GM23338 (cell line): Measurements from ENCODE around the gene HHIPL1. TPM values are rescaled to one million over a fixed set of nuclear protein-coding genes. Genes with fewer than 3 reads are reported as not detected.

ENCODE experiments used
- ATAC-seq: fragments of 200-7000 bp; cut with Tn5 transposase; 3 replicates; pipeline ENCODE4 v1.9.1; 2020
- DNase-seq: peaks from one replicate; pipeline ENCODE4 v3.0.0-alpha.2; 2015; ENCODE audit warnings: low spot score
- H2AFZ ChIP-seq: fragments of 200-600 bp; sonication (generic); 2 replicates; pipeline ENCODE4 v1.8.0; 2016; ENCODE audit warnings: antibody characterized with exemption, mild to moderate bottlenecking, moderate library complexity
- H3F3A ChIP-seq: fragments of 200-600 bp; sonication (generic); replicated peaks from 2 replicates; pipeline ENCODE4 v1.8.0; 2017; ENCODE audit warnings: antibody characterized with exemption, mixed run types, low read depth
- H3K27ac ChIP-seq: fragments of 200-600 bp; sonication (generic); 2 replicates; pipeline ENCODE4 v1.6.1; 2016; ENCODE audit warnings: low read depth
- H3K27me3 ChIP-seq: fragments of 200-600 bp; sonication (generic); 2 replicates; pipeline ENCODE4 v1.8.0; 2016; ENCODE audit warnings: mild to moderate bottlenecking, mixed run types, moderate library complexity; ENCODE audit not compliant: insufficient read depth
- H3K36me3 ChIP-seq: fragments of 200-600 bp; sonication (generic); 2 replicates; pipeline ENCODE4 v1.8.0; 2016; ENCODE audit warnings: mild to moderate bottlenecking; ENCODE audit not compliant: insufficient read depth
- H3K4me1 ChIP-seq: fragments of 200-600 bp; sonication (generic); 2 replicates; pipeline ENCODE4 v1.8.0; 2016; ENCODE audit warnings: mild to moderate bottlenecking, moderate library complexity; ENCODE audit not compliant: insufficient read depth
- H3K4me2 ChIP-seq: fragments of 200-600 bp; sonication (generic); 2 replicates; pipeline ENCODE4 v1.7.1; 2017; ENCODE audit warnings: mixed run types
- H3K4me3 ChIP-seq: fragments of 200-600 bp; sonication (generic); 2 replicates; pipeline ENCODE4 v1.6.1; 2016; ENCODE audit warnings: mixed run types
- H3K79me2 ChIP-seq: fragments of 200-600 bp; sonication (generic); replicated peaks from 2 replicates; pipeline ENCODE4 v1.8.0; 2017; ENCODE audit warnings: mild to moderate bottlenecking; ENCODE audit not compliant: insufficient read depth
- H3K9me2 ChIP-seq: fragments of 200-600 bp; sonication (generic); 2 replicates; pipeline ENCODE4 v1.8.0; 2017; ENCODE audit not compliant: insufficient read depth
- H4K20me1 ChIP-seq: fragments of 200-600 bp; sonication (generic); replicated peaks from 2 replicates; pipeline ENCODE4 v1.8.0; 2017; ENCODE audit warnings: mild to moderate bottlenecking; ENCODE audit not compliant: insufficient read depth
- H3K27ac Mint-ChIP-seq: 2 replicates; pipeline ENCODE4 v1.8.0; 2020; ENCODE audit warnings: inconsistent platforms, mild to moderate bottlenecking, moderate library complexity, mixed read lengths
- H3K27me3 Mint-ChIP-seq: 3 replicates; pipeline ENCODE4 v1.8.0; 2022; ENCODE audit warnings: low read depth, mild to moderate bottlenecking, moderate library complexity, mixed read lengths, inconsistent platforms; ENCODE audit not compliant: insufficient read depth, poor library complexity
- H3K36me3 Mint-ChIP-seq: 3 replicates; pipeline ENCODE4 v1.8.0; 2021; ENCODE audit warnings: low read depth, mild to moderate bottlenecking, inconsistent platforms, moderate library complexity, mixed read lengths
- H3K4me1 Mint-ChIP-seq: 3 replicates; pipeline ENCODE4 v1.8.0; 2020; ENCODE audit warnings: mild to moderate bottlenecking, inconsistent platforms, mixed read lengths
- H3K4me3 Mint-ChIP-seq: 3 replicates; pipeline ENCODE4 v1.8.0; 2021; ENCODE audit warnings: moderate library complexity, mild to moderate bottlenecking, inconsistent platforms, mixed read lengths
- H3K9me3 Mint-ChIP-seq: 3 replicates; pipeline ENCODE4 v1.8.0; 2020; ENCODE audit warnings: moderate library complexity, mild to moderate bottlenecking, inconsistent platforms, mixed read lengths
- CREB1 ChIP-seq: fragments of 250-450 bp; sonication (Bioruptor Pico); IDR thresholded peaks from 2 replicates; pipeline ENCODE4 v1.5.0; 2020; ENCODE audit warnings: low read depth, mild to moderate bottlenecking, moderate library complexity
- CTCF ChIP-seq, 2 experiments: fragments of 200-600 bp in 1 of 2; sonication (generic) in 1 of 2; conservative IDR thresholded peaks; 2 replicates each; pipeline versions ENCODE4 v1.5.1 to v1.6.1; 2016 to 2017; ENCODE audit warnings: antibody characterized with exemption in 2 of 2, low read depth in 2 of 2, mild to moderate bottlenecking in 2 of 2, moderate library complexity in 1 of 2
- ETS1 ChIP-seq: IDR thresholded peaks from 2 replicates; pipeline ENCODE4 v1.6.1; 2016; ENCODE audit warnings: antibody characterized with exemption
- EZH2 ChIP-seq: fragments of 200-600 bp; sonication (generic); IDR thresholded peaks from one replicate; pipeline ENCODE4 v1.8.0; 2017; ENCODE audit warnings: antibody characterized with exemption, mild to moderate bottlenecking, low read depth; ENCODE audit not compliant: unreplicated experiment
- JUNB ChIP-seq: IDR thresholded peaks from one replicate; pipeline ENCODE4 v1.6.1; 2016; ENCODE audit warnings: antibody characterized with exemption; ENCODE audit not compliant: unreplicated experiment
- NANOG ChIP-seq: IDR thresholded peaks from 2 replicates; pipeline ENCODE4 v1.6.1; 2016; ENCODE audit warnings: antibody characterized with exemption, borderline replicate concordance
- POLR2AphosphoS5 ChIP-seq: IDR thresholded peaks from 2 replicates; pipeline ENCODE4 v1.6.1; 2016; ENCODE audit warnings: antibody characterized with exemption, low read depth
- STAT1 ChIP-seq: IDR thresholded peaks from one replicate; pipeline ENCODE4 v1.6.1; 2016; ENCODE audit warnings: antibody characterized with exemption; ENCODE audit not compliant: unreplicated experiment
- ZNF114 ChIP-seq: fragments of 250-450 bp; sonication (Bioruptor Pico); IDR thresholded peaks from 2 replicates; pipeline ENCODE4 v1.5.0; 2020; ENCODE audit warnings: mild to moderate bottlenecking, moderate library complexity
- ZNF331 ChIP-seq: fragments of 250-450 bp; sonication (Bioruptor Pico); IDR thresholded peaks from 2 replicates; pipeline ENCODE4 v1.5.0; 2020; ENCODE audit warnings: low read depth, mild to moderate bottlenecking, moderate library complexity
- polyA plus RNA-seq: library from polyadenylated mRNA; unstranded; fragments of >200 nt; fragmentation: Nextera tagmentation; extraction: Ambion mirVana; gene quantifications from 2 replicates; pipeline ENCODE4 v1.2.1, GENCODE V29; 2016
- total RNA-seq: library from RNA; depleted of rRNA; stranded (reverse); fragments of >200 nt; shearing (Covaris generic); gene quantifications from 2 replicates; pipeline ENCODE4 v1.2.3, GENCODE V29; 2014
- TF ChIP-seq, protein P1 (sequence below): fragments of 250-450 bp; sonication (Bioruptor Pico); IDR thresholded peaks from 2 replicates; pipeline ENCODE4 v1.5.0; 2020; ENCODE audit warnings: mild to moderate bottlenecking, moderate library complexity
- TF ChIP-seq, protein P2 (sequence below): IDR thresholded peaks from one replicate; pipeline ENCODE4 v1.6.1; 2018; ENCODE audit warnings: antibody characterized with exemption; ENCODE audit not compliant: unreplicated experiment

HHIPL1 gene
- total and polyA plus RNA-seq, 2 experiments from 2014 or later = 1.9 to 2.0 TPM

DNA sequence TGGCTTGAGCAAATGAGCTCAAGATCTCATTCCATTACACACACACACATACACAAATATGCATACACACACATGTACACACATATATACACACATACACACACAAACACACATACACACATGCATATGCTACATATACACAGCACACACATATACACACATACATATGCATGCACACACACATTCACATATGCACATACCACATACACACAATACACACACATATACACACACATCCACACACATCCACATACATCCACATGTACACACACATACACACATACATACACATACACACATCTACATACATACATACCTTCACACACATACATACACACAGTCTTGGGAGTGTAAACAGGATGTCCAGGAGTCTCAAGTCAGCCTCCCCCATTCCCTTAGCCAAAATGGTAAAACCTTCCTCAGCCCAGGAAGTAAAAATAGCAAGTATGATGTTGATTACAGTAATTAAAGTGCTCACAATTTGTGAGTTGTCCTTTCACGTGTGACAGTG is 12.8 kb downstream of the HHIPL1 start (continued):
- TF ChIP-seq, protein P1, sequence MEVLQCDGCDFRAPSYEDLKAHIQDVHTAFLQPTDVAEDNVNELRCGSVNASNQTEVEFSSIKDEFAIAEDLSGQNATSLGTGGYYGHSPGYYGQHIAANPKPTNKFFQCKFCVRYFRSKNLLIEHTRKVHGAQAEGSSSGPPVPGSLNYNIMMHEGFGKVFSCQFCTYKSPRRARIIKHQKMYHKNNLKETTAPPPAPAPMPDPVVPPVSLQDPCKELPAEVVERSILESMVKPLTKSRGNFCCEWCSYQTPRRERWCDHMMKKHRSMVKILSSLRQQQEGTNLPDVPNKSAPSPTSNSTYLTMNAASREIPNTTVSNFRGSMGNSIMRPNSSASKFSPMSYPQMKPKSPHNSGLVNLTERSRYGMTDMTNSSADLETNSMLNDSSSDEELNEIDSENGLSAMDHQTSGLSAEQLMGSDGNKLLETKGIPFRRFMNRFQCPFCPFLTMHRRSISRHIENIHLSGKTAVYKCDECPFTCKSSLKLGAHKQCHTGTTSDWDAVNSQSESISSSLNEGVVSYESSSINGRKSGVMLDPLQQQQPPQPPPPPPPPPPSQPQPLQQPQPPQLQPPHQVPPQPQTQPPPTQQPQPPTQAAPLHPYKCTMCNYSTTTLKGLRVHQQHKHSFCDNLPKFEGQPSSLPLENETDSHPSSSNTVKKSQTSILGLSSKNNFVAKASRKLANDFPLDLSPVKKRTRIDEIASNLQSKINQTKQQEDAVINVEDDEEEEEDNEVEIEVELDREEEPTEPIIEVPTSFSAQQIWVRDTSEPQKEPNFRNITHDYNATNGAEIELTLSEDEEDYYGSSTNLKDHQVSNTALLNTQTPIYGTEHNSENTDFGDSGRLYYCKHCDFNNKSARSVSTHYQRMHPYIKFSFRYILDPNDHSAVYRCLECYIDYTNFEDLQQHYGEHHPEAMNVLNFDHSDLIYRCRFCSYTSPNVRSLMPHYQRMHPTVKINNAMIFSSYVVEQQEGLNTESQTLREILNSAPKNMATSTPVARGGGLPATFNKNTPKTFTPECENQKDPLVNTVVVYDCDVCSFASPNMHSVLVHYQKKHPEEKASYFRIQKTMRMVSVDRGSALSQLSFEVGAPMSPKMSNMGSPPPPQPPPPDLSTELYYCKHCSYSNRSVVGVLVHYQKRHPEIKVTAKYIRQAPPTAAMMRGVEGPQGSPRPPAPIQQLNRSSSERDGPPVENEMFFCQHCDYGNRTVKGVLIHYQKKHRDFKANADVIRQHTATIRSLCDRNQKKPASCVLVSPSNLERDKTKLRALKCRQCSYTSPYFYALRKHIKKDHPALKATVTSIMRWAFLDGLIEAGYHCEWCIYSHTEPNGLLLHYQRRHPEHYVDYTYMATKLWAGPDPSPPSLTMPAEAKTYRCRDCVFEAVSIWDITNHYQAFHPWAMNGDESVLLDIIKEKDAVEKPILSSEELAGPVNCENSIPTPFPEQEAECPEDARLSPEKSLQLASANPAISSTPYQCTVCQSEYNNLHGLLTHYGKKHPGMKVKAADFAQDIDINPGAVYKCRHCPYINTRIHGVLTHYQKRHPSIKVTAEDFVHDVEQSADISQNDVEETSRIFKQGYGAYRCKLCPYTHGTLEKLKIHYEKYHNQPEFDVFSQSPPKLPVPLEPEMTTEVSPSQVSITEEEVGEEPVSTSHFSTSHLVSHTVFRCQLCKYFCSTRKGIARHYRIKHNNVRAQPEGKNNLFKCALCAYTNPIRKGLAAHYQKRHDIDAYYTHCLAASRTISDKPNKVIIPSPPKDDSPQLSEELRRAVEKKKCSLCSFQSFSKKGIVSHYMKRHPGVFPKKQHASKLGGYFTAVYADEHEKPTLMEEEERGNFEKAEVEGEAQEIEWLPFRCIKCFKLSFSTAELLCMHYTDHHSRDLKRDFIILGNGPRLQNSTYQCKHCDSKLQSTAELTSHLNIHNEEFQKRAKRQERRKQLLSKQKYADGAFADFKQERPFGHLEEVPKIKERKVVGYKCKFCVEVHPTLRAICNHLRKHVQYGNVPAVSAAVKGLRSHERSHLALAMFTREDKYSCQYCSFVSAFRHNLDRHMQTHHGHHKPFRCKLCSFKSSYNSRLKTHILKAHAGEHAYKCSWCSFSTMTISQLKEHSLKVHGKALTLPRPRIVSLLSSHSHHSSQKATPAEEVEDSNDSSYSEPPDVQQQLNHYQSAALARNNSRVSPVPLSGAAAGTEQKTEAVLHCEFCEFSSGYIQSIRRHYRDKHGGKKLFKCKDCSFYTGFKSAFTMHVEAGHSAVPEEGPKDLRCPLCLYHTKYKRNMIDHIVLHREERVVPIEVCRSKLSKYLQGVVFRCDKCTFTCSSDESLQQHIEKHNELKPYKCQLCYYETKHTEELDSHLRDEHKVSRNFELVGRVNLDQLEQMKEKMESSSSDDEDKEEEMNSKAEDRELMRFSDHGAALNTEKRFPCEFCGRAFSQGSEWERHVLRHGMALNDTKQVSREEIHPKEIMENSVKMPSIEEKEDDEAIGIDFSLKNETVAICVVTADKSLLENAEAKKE (CRISPR knock-in tag) = no peak
- TF ChIP-seq STAT1 (no peak), ZNF331 (no peak)

GRCh38 chr14:99658218-99658845 is 13.4 kb downstream of the HHIPL1 start:
- H3K4me1 ChIP-seq = peaks cover 23% of the 10 kb centered on the region
- H3K27me3 ChIP-seq = peaks cover 37% of the 10 kb centered on the region
- peak overlapping the region; percentile 75; the same call in 1 of the 2 replicates for H3K4me2 ChIP-seq
- no peaks in the 10 kb centered on the region for H3K9me3 Mint-ChIP-seq
- no peak for ATAC-seq
- no peaks in the 10 kb centered on the region for H3K36me3 ChIP-seq
- peaks cover 24% of the 10 kb centered on the region for H3K4me1 Mint-ChIP-seq
- no peaks in the 10 kb centered on the region for H3K9me2 ChIP-seq
- peaks cover 9% of the 10 kb centered on the region; the same call in 1 of the 3 replicates for H3K36me3 Mint-ChIP-seq
- no peak overlapping the region for H2AFZ ChIP-seq
- peaks cover 9% of the 10 kb centered on the region; the same call in 1 of the 2 replicates for H3F3A ChIP-seq
- H3K79me2 ChIP-seq = no peaks in the 10 kb centered on the region
- no peak for DNase-seq
- H4K20me1 ChIP-seq = no peaks in the 10 kb centered on the region; the same call in 1 of the 2 replicates
- H3K4me3 Mint-ChIP-seq = peak overlapping the region; percentile 60; the same call in 1 of the 3 replicates
- H3K4me3 ChIP-seq = no peak overlapping the region
- H3K27ac ChIP-seq = no peak overlapping the region
- peaks cover 33% of the 10 kb centered on the region for H3K27me3 Mint-ChIP-seq
- H3K27ac Mint-ChIP-seq = no peak overlapping the region
- TF ChIP-seq NANOG (no peak), CREB1 (CRISPR knock-in tag) (no peak), JUNB (no peak), ZNF114 (CRISPR knock-in tag) (no peak), ZNF331 (no peak), POLR2AphosphoS5 (no peak), ETS1 (no peak), CTCF (conservative IDR thresholded peaks at IDR 0.05; ENCODE audit: low read depth in 2 of 2) (no peak), EZH2 (no peak)
- TF ChIP-seq, protein P2, sequence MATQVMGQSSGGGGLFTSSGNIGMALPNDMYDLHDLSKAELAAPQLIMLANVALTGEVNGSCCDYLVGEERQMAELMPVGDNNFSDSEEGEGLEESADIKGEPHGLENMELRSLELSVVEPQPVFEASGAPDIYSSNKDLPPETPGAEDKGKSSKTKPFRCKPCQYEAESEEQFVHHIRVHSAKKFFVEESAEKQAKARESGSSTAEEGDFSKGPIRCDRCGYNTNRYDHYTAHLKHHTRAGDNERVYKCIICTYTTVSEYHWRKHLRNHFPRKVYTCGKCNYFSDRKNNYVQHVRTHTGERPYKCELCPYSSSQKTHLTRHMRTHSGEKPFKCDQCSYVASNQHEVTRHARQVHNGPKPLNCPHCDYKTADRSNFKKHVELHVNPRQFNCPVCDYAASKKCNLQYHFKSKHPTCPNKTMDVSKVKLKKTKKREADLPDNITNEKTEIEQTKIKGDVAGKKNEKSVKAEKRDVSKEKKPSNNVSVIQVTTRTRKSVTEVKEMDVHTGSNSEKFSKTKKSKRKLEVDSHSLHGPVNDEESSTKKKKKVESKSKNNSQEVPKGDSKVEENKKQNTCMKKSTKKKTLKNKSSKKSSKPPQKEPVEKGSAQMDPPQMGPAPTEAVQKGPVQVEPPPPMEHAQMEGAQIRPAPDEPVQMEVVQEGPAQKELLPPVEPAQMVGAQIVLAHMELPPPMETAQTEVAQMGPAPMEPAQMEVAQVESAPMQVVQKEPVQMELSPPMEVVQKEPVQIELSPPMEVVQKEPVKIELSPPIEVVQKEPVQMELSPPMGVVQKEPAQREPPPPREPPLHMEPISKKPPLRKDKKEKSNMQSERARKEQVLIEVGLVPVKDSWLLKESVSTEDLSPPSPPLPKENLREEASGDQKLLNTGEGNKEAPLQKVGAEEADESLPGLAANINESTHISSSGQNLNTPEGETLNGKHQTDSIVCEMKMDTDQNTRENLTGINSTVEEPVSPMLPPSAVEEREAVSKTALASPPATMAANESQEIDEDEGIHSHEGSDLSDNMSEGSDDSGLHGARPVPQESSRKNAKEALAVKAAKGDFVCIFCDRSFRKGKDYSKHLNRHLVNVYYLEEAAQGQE = no peak
